Measurements from ENCODE around the gene LRP6.

The LRP6 gene

GRCh38 chr12:12185414-12185813 lies 81.4 kb downstream of the LRP6 start:
- no peak for DNase-seq (ENCODE audit: extremely low read depth, low read depth)
- no peak overlapping the region for H3K4me3 ChIP-seq (replicated peaks; ENCODE audit: low read depth, low read length)
- TF ChIP-seq, protein P1, sequence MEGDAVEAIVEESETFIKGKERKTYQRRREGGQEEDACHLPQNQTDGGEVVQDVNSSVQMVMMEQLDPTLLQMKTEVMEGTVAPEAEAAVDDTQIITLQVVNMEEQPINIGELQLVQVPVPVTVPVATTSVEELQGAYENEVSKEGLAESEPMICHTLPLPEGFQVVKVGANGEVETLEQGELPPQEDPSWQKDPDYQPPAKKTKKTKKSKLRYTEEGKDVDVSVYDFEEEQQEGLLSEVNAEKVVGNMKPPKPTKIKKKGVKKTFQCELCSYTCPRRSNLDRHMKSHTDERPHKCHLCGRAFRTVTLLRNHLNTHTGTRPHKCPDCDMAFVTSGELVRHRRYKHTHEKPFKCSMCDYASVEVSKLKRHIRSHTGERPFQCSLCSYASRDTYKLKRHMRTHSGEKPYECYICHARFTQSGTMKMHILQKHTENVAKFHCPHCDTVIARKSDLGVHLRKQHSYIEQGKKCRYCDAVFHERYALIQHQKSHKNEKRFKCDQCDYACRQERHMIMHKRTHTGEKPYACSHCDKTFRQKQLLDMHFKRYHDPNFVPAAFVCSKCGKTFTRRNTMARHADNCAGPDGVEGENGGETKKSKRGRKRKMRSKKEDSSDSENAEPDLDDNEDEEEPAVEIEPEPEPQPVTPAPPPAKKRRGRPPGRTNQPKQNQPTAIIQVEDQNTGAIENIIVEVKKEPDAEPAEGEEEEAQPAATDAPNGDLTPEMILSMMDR (IDR thresholded peaks at IDR 0.05; ENCODE audit: low read depth, low read length, missing control alignments): no peak

GRCh38 chr12:12182703-12183365 lies 84.0 kb downstream of the LRP6 start:
- no peak for DNase-seq (ENCODE audit: extremely low read depth, low read depth)

GRCh38 chr12:12181511-12181910 lies 85.3 kb downstream of the LRP6 start:
- no peak for DNase-seq (ENCODE audit: extremely low read depth, low read depth)
- no peak overlapping the region for H3K4me3 ChIP-seq (replicated peaks; ENCODE audit: low read depth, low read length)
- TF ChIP-seq, protein P1 (IDR thresholded peaks at IDR 0.05; ENCODE audit: low read depth, low read length, missing control alignments): no peak

More at GRCh38 chr12:12182703-12183365, 84.0 kb downstream of the LRP6 start:
- H3K4me3 ChIP-seq (replicated peaks; ENCODE audit: low read depth, low read length): no peak overlapping the region
- TF ChIP-seq, protein P1 (IDR thresholded peaks at IDR 0.05; ENCODE audit: low read depth, low read length, missing control alignments): no peak

DNA sequence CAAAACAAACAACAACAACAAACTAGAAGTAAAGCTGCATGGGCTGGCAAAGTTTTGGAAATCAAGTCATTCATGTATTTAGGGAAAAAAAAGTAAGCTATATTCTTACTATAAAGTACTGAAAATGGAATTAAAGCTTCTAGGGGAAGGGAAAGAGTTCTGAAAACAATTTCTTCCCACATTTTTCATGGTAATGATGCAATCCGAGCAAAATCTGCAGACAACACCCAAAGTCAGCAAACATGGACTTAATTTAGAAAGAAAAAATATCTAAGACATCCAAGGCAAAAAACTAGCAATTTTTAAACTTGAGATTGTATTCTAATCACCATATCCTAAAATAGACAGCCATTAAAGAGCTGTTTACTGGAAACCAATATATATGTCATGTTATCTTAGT lies 86.3 kb downstream of the LRP6 start:
- DNase-seq (ENCODE audit: extremely low read depth, low read depth): no peak
- no peak overlapping the region for H3K4me3 ChIP-seq (replicated peaks; ENCODE audit: low read depth, low read length)
- TF ChIP-seq, protein P1 (IDR thresholded peaks at IDR 0.05; ENCODE audit: low read depth, low read length, missing control alignments): no peak

GRCh38 chr12:12180136-12180535 lies 86.7 kb downstream of the LRP6 start:
- TF ChIP-seq, protein P1 (IDR thresholded peaks at IDR 0.05; ENCODE audit: low read depth, low read length, missing control alignments): no peak
- DNase-seq (ENCODE audit: extremely low read depth, low read depth): no peak
- H3K4me3 ChIP-seq (replicated peaks; ENCODE audit: low read depth, low read length): no peak overlapping the region

DNA sequence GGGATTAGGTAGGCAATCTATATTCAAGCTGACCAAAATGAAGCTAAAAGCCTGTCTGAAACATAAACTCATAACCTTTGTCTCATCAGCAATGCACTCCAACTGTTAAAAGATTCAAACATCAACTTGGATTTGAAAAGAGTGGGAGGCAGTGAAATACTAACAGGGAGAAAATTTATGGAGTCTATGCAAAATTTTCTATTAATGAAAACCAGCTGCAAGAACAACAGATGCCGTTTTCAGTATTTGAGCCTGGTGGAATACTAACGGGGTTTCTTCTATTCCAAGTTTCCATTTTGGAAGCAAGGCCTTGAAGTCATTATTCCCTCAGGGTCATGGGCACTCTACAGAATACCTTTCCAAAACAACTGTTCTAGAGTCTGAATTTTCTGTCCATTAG lies 88.3 kb downstream of the LRP6 start:
- no peak for DNase-seq (ENCODE audit: extremely low read depth, low read depth)
- no peak overlapping the region for H3K4me3 ChIP-seq (replicated peaks; ENCODE audit: low read depth, low read length)
- TF ChIP-seq, protein P1 (IDR thresholded peaks at IDR 0.05; ENCODE audit: low read depth, low read length, missing control alignments): no peak

GRCh38 chr12:12176402-12176801 lies 90.4 kb downstream of the LRP6 start:
- H3K4me3 ChIP-seq (replicated peaks; ENCODE audit: low read depth, low read length): no peak overlapping the region
- TF ChIP-seq, protein P1 (IDR thresholded peaks at IDR 0.05; ENCODE audit: low read depth, low read length, missing control alignments): no peak
- DNase-seq (ENCODE audit: extremely low read depth, low read depth): no peak
